Stimulated activated CD4-positive, alpha-beta T cell treated with anti-CD3 and anti-CD28 coated beads, Interleukin-12 subunit alpha, Interleukin-12 subunit beta, amount 100 ng/mL, for 48 hours (primary cell): Measurements from ENCODE around the gene UBASH3B.

Experiments
- DNase-seq, 3 donors: peaks; one replicate each; pipeline ENCODE4 v3.0.0-alpha.2; 2020; ENCODE audit warnings: low read depth in 2 of 3, low spot score in 1 of 3

The UBASH3B gene

GRCh38 chr11:122677256-122677655 lies 21.7 kb downstream of the UBASH3B start:
- no peak for DNase-seq

GRCh38 chr11:122678406-122678805 lies 22.9 kb downstream of the UBASH3B start:
- DNase-seq: no peak

- no peak for DNase-seq
These were observed 23.9 kb downstream of the UBASH3B start for GRCh38 chr11:122679466-122679865.

- no peak for DNase-seq
These were observed 25.5 kb downstream of the UBASH3B start for GRCh38 chr11:122681070-122681469.

GRCh38 chr11:122681735-122682134 lies 26.2 kb downstream of the UBASH3B start:
- no peak for DNase-seq

GRCh38 chr11:122682464-122682863 lies 26.9 kb downstream of the UBASH3B start:
- DNase-seq: no peak

- no peak for DNase-seq
These were observed 29.5 kb downstream of the UBASH3B start for GRCh38 chr11:122685041-122685440.

- DNase-seq: no peak
These were observed 30.6 kb downstream of the UBASH3B start for GRCh38 chr11:122686111-122686510.

GRCh38 chr11:122690384-122690783 lies 34.9 kb downstream of the UBASH3B start:
- no peak for DNase-seq

GRCh38 chr11:122690801-122691548 lies 35.5 kb downstream of the UBASH3B start:
- no peak for DNase-seq

- no peak for DNase-seq
These were observed 36.1 kb downstream of the UBASH3B start for GRCh38 chr11:122691549-122692150.

- no peak for DNase-seq
These were observed 36.9 kb downstream of the UBASH3B start for GRCh38 chr11:122692444-122692843.

- DNase-seq: no peak
These were observed 39.6 kb downstream of the UBASH3B start for GRCh38 chr11:122695076-122695615.

GRCh38 chr11:122696662-122697061 lies 41.1 kb downstream of the UBASH3B start:
- peak; percentile 55 to 65 (median 64) for DNase-seq

- no peak for DNase-seq
These were observed 42.2 kb downstream of the UBASH3B start for GRCh38 chr11:122697636-122698167.

GRCh38 chr11:122698392-122698791 lies 42.9 kb downstream of the UBASH3B start:
- no peak for DNase-seq

- no peak for DNase-seq
These were observed 45.1 kb downstream of the UBASH3B start for GRCh38 chr11:122700666-122701065.

- no peak for DNase-seq
These were observed 45.6 kb downstream of the UBASH3B start for GRCh38 chr11:122701143-122701542.

- DNase-seq: no peak
These were observed 48.2 kb downstream of the UBASH3B start for GRCh38 chr11:122703541-122704272.

- DNase-seq: no peak
These were observed 49.9 kb downstream of the UBASH3B start for GRCh38 chr11:122705396-122705795.

GRCh38 chr11:122706291-122707088 lies 51.0 kb downstream of the UBASH3B start:
- no peak for DNase-seq
